Gastroesophageal sphincter (tissue), 4 donors: ENCODE results near the gene SH3PXD2B. TPM values are rescaled to one million over a fixed set of nuclear protein-coding genes. Genes with fewer than 3 reads are reported as not detected.
"Not testable (repeated sequence)": the region's sequence is repeated elsewhere in the genome, so short reads cannot be mapped to it uniquely, and the experiment has no call there.

Experiments used
- ATAC-seq: fragments of 150-250 bp; one replicate; pipeline ENCODE4 v1.9.1; 2016; ENCODE audit warnings: mild to moderate bottlenecking, moderate library complexity
- H3K27ac ChIP-seq, 4 donors: fragments of 200-600 bp; sonication (generic) in 3 of 4; 1 replicate in 3 of 4; 2 replicates in 1 of 4; pipeline ENCODE4 v1.5.1; 2016 to 2019
- H3K27me3 ChIP-seq: fragments of 200-600 bp; sonication (generic); one replicate; pipeline ENCODE4 v1.5.1; 2019
- H3K36me3 ChIP-seq, 2 donors: fragments of 200-600 bp; sonication (generic); one replicate each; pipeline ENCODE4 v1.5.1; 2019; ENCODE audit warnings: control low read depth in 1 of 2
- H3K4me1 ChIP-seq, 3 donors: fragments of 200-600 bp; sonication (generic); 1 replicate in 2 of 3; 2 replicates in 1 of 3; pipeline ENCODE4 v1.5.1; 2016 to 2019; ENCODE audit warnings: control low read depth in 2 of 3
- H3K4me3 ChIP-seq, 2 donors: fragments of 200-600 bp; sonication (generic); one replicate each; pipeline ENCODE4 v1.5.1; 2019; ENCODE audit warnings: mild to moderate bottlenecking in 1 of 2, moderate library complexity in 1 of 2
- H3K9me3 ChIP-seq, 3 donors: fragments of 200-600 bp; sonication (generic); one replicate each; pipeline ENCODE4 v1.5.1; 2017 to 2019; ENCODE audit warnings: control low read depth in 2 of 3
- EP300 ChIP-seq: sonication (generic); formaldehyde crosslinking; IDR thresholded peaks from one replicate; pipeline ENCODE4 v1.6.1; 2017; ENCODE audit warnings: antibody characterized with exemption, mild to moderate bottlenecking
- POLR2A ChIP-seq, 2 donors: fragments of 450-650 bp; IDR thresholded peaks; one replicate each; pipeline ENCODE4 v1.6.1; 2017; ENCODE audit warnings: antibody characterized with exemption in 2 of 2, mild to moderate bottlenecking in 2 of 2, moderate library complexity in 1 of 2
- POLR2AphosphoS5 ChIP-seq: sonication (generic); formaldehyde crosslinking; IDR thresholded peaks from one replicate; pipeline ENCODE4 v1.6.1; 2017; ENCODE audit warnings: antibody characterized with exemption
- WGBS, 2 donors: methylation state at CpG; one replicate each; pipeline ENCODE4 v1.1.5; 2018; ENCODE audit warnings: low coverage in 1 of 2; 5-methylcytosine and 5-hydroxymethylcytosine counted together
- total RNA-seq, 4 donors: library from RNA; depleted of rRNA; stranded (reverse); fragments of >200 nt; gene quantifications; one replicate each; pipeline ENCODE4 v1.1.0, GENCODE V29; 2016
- TF ChIP-seq, protein P1 (sequence below), 4 experiments: fragments of 200-600 bp in 2 of 4; fragments of 450-650 bp in 2 of 4; sonication (generic) in 1 of 4; IDR thresholded peaks; one replicate each; pipeline ENCODE4 v1.5.1; 2017 to 2019; ENCODE audit warnings: antibody characterized with exemption in 4 of 4, mild to moderate bottlenecking in 2 of 4, moderate library complexity in 2 of 4

SH3PXD2B gene
- total RNA-seq, 4 donors from 2014 or later: 40.2 to 80.9 (median 56.0) TPM

DNA sequence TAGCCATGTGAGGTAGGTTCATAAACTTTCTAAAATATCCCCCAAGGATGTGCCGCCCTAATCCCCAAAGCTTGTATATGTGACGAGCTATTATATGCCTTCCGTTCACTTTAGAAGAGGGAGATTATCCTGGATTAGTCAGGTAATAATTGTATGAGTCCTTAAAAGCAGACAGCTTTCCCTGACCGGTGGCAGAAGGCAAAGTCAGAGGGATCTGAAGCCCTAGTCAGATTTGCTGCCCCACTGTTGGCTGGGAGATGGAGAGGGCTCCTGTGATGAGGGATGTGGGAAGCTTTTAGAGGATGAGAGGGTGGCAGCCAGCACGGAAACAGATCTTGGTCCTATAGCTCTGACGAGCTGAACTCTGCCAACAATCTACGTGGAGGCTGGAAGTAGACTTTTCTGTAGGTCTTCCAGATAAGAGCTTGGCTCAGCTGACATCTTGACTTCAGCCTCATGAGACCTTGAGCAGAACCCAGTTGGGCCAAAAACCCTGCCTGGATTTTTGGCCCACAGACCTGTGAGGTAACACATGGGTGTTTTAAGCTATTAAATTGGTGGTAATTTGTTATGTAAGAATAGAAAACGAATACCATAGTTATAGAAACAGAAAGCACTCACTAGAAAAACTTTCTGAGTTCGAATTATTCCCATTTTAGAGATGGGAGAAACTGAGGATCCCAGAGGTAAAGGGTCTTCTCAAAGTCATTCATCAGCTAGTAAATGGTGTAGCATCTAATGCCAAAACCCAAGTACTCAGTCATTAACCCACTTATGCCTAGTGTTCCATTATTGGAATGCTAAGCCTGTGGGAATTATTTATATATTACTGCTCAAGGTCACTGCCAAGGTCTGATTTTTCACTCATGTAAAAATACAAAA lies 48.9 kb downstream of the SH3PXD2B start:
- WGBS, 2 donors: 47 to 90% methylated on average over 2 to 6 of the region's 9 CpGs
- Histone ChIP-seq H3K27me3 (no peaks in the 10 kb centered on the region), H3K27ac (peak overlapping the region in 3 of 4 donors; percentile 20 to 89 (median 85)), H3K36me3 (peaks cover 0 to 29% of the 10 kb centered on the region in 2 donors), H3K9me3 (no peaks in the 10 kb centered on the region), H3K4me3 (no peak overlapping the region), H3K4me1 (peaks cover 13 to 86% (median 23%) of the 10 kb centered on the region in 3 donors)
- no peak for ATAC-seq
- no peak for TF ChIP-seq POLR2A (IDR thresholded peaks at IDR 0.05)
- TF ChIP-seq, protein P1, sequence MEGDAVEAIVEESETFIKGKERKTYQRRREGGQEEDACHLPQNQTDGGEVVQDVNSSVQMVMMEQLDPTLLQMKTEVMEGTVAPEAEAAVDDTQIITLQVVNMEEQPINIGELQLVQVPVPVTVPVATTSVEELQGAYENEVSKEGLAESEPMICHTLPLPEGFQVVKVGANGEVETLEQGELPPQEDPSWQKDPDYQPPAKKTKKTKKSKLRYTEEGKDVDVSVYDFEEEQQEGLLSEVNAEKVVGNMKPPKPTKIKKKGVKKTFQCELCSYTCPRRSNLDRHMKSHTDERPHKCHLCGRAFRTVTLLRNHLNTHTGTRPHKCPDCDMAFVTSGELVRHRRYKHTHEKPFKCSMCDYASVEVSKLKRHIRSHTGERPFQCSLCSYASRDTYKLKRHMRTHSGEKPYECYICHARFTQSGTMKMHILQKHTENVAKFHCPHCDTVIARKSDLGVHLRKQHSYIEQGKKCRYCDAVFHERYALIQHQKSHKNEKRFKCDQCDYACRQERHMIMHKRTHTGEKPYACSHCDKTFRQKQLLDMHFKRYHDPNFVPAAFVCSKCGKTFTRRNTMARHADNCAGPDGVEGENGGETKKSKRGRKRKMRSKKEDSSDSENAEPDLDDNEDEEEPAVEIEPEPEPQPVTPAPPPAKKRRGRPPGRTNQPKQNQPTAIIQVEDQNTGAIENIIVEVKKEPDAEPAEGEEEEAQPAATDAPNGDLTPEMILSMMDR (IDR thresholded peaks at IDR 0.05): no peak

DNA sequence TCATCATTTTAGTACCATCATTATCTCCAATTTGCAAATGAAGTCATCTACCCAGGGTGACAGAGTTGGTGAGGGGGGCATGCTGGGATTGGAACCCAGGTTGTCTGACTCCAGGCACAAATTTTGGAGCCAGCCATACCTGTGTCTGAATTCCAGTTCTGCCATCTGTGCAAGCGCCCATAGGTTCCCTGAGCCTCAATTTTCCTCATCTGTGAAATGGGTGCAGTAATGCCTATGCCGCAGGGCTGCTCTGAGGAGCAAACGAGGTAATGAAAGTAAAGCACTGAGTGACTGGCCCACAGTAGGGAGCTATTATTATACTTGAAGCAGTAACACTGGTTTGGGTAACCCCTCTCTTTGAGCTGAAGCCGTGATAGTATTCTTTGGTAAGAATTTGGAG lies 49.6 kb downstream of the SH3PXD2B start:
- Histone ChIP-seq H3K4me1 (peaks cover 13 to 92% (median 23%) of the 10 kb centered on the region in 3 donors), H3K36me3 (peaks cover 0 to 29% of the 10 kb centered on the region in 2 donors), H3K9me3 (no peaks in the 10 kb centered on the region), H3K27me3 (no peaks in the 10 kb centered on the region), H3K4me3 (no peak overlapping the region), H3K27ac (peak overlapping the region in 3 of 4 donors; percentile 35 to 89 (median 85))
- ATAC-seq: no peak
- WGBS, 2 donors: 95% methylated on average over 3 of the region's 4 CpGs; no CpG with 5 or more reads in 1 of the 2 donors
- TF ChIP-seq, protein P1 (IDR thresholded peaks at IDR 0.05): no peak
- TF ChIP-seq POLR2AphosphoS5 (no peak), EP300 (no peak), POLR2A (IDR thresholded peaks at IDR 0.05) (no peak)

DNA sequence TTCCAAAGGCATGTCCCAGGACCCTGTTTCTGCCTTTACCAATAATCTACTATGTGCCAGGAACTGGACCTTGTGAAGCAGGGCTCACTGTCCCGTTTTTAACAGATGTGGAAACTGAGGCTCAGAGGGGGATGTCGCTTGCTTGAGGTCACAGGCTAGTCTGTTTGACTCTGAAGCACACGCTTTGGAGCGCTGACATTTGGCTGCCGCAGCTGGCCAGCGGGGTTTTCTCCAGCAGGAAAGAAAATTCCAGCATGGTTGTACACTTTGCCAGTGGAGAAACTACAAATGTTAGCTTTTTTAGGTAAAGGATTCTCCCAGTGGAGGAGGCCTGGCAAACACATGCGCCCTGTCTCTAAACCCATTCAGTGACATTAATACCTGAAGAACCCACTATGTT lies 50.5 kb downstream of the SH3PXD2B start:
- Histone ChIP-seq H3K27me3 (no peaks in the 10 kb centered on the region), H3K4me3 (no peak overlapping the region), H3K4me1 (peaks cover 13 to 91% (median 23%) of the 10 kb centered on the region in 3 donors), H3K9me3 (no peaks in the 10 kb centered on the region), H3K36me3 (peaks cover 0 to 29% of the 10 kb centered on the region in 2 donors), H3K27ac (peak overlapping the region; percentile 83 to 91 (median 87))
- peak; percentile 23 for TF ChIP-seq POLR2AphosphoS5
- no peak for TF ChIP-seq POLR2A (IDR thresholded peaks at IDR 0.05)
- peak; percentile 28 for ATAC-seq
- WGBS, 2 donors: 10 to 59% methylated on average over 3 to 6 of the region's 7 CpGs

DNA sequence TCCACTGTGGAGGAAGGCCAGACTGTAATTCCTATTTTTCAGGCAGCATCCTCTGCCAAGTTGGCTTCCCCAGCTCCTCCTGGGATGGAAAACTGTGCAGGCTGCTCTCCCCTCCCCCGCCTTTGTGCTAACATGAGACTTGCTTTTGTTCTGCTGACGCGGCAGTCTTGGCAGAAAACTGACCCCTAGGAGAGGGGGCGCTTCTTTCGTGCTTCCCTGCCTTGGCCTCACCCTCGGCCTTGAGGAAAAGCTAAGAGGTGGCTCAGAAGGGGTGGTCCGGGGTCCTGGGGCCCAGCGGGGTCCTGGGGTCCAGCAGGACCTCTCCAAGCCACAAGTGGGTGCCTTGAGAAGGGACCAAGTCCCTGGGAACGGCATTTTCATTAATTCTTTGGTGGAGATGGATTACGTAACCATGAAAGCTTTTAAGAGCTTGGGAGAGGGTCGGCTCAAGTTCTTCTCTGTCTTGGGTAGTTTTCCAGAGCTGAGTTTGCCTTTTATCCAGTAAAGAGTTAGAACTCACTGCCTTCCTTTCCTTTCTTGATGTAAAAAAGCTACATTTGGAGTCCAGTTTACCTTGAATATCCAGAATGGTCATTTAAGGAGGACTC lies 51.0 kb downstream of the SH3PXD2B start:
- peaks cover 0 to 29% of the 10 kb centered on the region in 2 donors for H3K36me3 ChIP-seq
- H3K27me3 ChIP-seq: no peaks in the 10 kb centered on the region
- 11 to 18% methylated on average over 3 of the region's 11 CpGs for WGBS, 2 donors
- no peaks in the 10 kb centered on the region for H3K9me3 ChIP-seq
- peak; percentile 80 for ATAC-seq
- H3K27ac ChIP-seq: peak overlapping the region; percentile 83 to 91 (median 87)
- TF ChIP-seq POLR2AphosphoS5: peak; percentile 54
- TF ChIP-seq, protein P1 (IDR thresholded peaks at IDR 0.05): peak in 1 of 4 experiments; percentile 21
- no peak for TF ChIP-seq EP300
- no peak for TF ChIP-seq POLR2A (IDR thresholded peaks at IDR 0.05)
- H3K4me1 ChIP-seq: peaks cover 13 to 88% (median 23%) of the 10 kb centered on the region in 3 donors
- no peak overlapping the region for H3K4me3 ChIP-seq

DNA sequence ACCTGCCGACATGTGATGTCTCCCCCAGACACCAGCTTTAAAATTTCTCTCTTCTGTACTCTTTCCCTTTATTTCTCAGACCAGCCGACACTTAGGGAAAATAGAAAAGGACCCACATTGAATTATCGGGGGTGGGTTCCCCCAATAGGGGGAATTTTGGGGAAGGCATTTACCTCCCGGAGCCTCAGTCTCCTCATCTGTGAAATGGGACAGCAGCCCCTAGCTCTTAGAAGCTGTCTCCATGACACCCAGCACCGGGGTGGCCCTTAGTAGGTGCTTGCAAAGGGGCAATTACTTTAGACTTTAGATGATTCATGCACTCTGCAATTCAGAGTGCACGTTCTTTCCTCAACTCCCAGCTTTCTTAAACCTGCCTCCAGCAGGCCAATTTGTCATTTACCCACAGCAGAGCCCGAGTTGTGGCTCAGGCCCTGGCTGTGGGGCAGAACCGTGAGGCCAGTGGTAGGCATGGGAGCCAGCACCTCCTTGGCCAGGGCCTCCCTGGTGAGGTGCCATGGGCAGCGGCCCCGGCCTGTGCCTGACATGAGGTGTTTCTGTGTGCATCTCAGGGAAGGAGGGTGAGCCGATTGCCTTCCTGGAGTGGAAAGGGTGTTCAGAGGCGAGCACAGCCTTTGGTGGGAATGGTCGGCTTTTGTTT lies 51.7 kb downstream of the SH3PXD2B start:
- peak; percentile 41 for ATAC-seq

DNA sequence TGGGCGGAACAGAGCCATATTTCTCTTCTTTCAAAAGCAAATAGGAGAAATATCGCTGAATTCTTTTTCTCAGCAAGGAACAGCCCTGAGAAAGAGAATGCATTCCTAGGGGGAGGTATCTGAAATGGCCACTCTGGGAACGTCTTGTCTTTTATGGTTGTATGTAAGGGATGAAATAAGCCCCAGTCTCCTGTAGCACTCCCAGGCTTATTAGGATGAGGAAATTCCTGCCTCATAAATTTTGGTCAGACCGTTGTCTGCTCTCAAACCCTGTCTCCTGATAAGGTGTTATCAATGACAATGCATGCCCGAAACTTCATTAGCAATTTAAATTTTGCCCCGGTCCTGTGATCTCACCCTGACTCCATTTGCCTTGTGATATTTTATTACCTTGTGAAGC lies 52.3 kb downstream of the SH3PXD2B start:
- peaks cover 13 to 75% (median 16%) of the 10 kb centered on the region in 3 donors for H3K4me1 ChIP-seq
- ATAC-seq, H3K27me3 ChIP-seq, H3K9me3 ChIP-seq, H3K4me3 ChIP-seq: not testable (repeated sequence)
- peaks cover 0 to 38% of the 10 kb centered on the region in 2 donors for H3K36me3 ChIP-seq
- peak overlapping the region in 2 of 4 donors; percentile 83 to 89 for H3K27ac ChIP-seq
- WGBS, 2 donors: 80 to 91% methylated on average over 5 of the region's 6 CpGs

More for the DNA sequence above, 51.7 kb downstream of the SH3PXD2B start:
- TF ChIP-seq POLR2AphosphoS5: no peak
- no peak for TF ChIP-seq EP300
- TF ChIP-seq, protein P1 (IDR thresholded peaks at IDR 0.05): no peak
- TF ChIP-seq POLR2A (IDR thresholded peaks at IDR 0.05): no peak
- H3K4me3 ChIP-seq: no peak overlapping the region
- H3K9me3 ChIP-seq: no peaks in the 10 kb centered on the region
- peak overlapping the region; percentile 83 to 91 (median 87) for H3K27ac ChIP-seq
- H3K36me3 ChIP-seq: peaks cover 0 to 32% of the 10 kb centered on the region in 2 donors
- H3K27me3 ChIP-seq: no peaks in the 10 kb centered on the region
- H3K4me1 ChIP-seq: peaks cover 13 to 82% (median 22%) of the 10 kb centered on the region in 3 donors
- 0 to 29% methylated on average over 3 to 10 of the region's 13 CpGs for WGBS, 2 donors
